Upper lobe of right lung (tissue), 1 donor: ENCODE results near the gene UTF1. TPM values are rescaled to one million over a fixed set of nuclear protein-coding genes. Genes with fewer than 3 reads are reported as not detected.
A peak's percentile ranks its signal among the peaks of the same experiment; 100 is the strongest.

ENCODE experiments used
- ATAC-seq: fragments of 200-7000 bp; cut with Tn5 transposase; one replicate; pipeline ENCODE4 v1.9.1; 2020; ENCODE audit warnings: mild to moderate bottlenecking, moderate library complexity
- DNase-seq: peaks from one replicate; pipeline ENCODE4 v3.0.0-alpha.2; 2020
- H3K27ac ChIP-seq: fragments of 200-600 bp; one replicate; pipeline ENCODE4 v1.8.0; 2022
- H3K27me3 ChIP-seq: fragments of 200-600 bp; one replicate; pipeline ENCODE4 v1.8.0; 2022; ENCODE audit warnings: mild to moderate bottlenecking
- H3K36me3 ChIP-seq: fragments of 200-600 bp; one replicate; pipeline ENCODE4 v1.8.0; 2022
- H3K4me1 ChIP-seq: fragments of 200-600 bp; one replicate; pipeline ENCODE4 v1.8.0; 2022
- H3K4me3 ChIP-seq: fragments of 200-600 bp; one replicate; pipeline ENCODE4 v1.8.0; 2022; ENCODE audit warnings: mild to moderate bottlenecking
- H3K9me3 ChIP-seq: fragments of 200-600 bp; one replicate; pipeline ENCODE4 v1.8.0; 2022
- intact Hi-C: fragments of 100-400 bp; cut with DNase I; formaldehyde crosslinking; loops from one replicate; pipeline ENCODE4 v1.11.0; 2022
- total RNA-seq: library from RNA; stranded (reverse); fragmentation: NEBNext Ultra II Directional; extraction: Animal tissue kit (Norgen Biotek cat#: 25700); gene quantifications from one replicate; pipeline ENCODE4 v1.2.1, GENCODE V29; 2021
- TF ChIP-seq, protein P1 (sequence below): fragments of 200-600 bp; IDR thresholded peaks from one replicate; pipeline ENCODE4 v1.8.0; 2022; ENCODE audit warnings: antibody characterized with exemption
- donor health status: DM: no; HTN: yes; CAD: no; lungs with severe emphysema.

UTF1 gene
- total RNA-seq, 1 donor from 2014 or later, result not detected

DNA sequence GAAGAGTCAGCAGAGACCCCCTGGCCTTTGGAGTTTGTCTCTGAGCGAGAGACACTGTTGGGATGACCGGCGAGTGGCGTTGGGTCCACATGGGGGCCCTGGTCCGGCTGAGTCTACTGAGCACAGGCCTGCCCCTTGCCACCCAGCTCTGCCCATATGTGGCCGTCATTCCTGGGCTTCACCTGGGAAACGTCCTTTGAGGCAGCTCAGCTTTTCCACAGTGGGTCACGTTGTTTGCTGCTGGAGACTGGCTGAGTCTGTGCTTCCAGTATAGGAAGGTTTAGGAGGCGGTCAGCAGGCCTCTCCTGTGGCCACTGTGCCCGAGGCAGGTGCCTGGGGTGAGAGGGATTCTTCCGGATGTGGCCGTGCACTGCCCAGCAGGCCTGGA lies 29.6 kb downstream of the UTF1 start:
- Histone ChIP-seq H3K4me3 (no peak overlapping the region), H3K27ac (peak overlapping the region; percentile 86), H3K9me3 (no peaks in the 10 kb centered on the region), H3K4me1 (peaks cover 52% of the 10 kb centered on the region), H3K27me3 (no peaks in the 10 kb centered on the region), H3K36me3 (no peaks in the 10 kb centered on the region)
- TF ChIP-seq, protein P1, sequence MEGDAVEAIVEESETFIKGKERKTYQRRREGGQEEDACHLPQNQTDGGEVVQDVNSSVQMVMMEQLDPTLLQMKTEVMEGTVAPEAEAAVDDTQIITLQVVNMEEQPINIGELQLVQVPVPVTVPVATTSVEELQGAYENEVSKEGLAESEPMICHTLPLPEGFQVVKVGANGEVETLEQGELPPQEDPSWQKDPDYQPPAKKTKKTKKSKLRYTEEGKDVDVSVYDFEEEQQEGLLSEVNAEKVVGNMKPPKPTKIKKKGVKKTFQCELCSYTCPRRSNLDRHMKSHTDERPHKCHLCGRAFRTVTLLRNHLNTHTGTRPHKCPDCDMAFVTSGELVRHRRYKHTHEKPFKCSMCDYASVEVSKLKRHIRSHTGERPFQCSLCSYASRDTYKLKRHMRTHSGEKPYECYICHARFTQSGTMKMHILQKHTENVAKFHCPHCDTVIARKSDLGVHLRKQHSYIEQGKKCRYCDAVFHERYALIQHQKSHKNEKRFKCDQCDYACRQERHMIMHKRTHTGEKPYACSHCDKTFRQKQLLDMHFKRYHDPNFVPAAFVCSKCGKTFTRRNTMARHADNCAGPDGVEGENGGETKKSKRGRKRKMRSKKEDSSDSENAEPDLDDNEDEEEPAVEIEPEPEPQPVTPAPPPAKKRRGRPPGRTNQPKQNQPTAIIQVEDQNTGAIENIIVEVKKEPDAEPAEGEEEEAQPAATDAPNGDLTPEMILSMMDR, result no peak
- intact Hi-C loops, result no loop called here
- no peak for ATAC-seq
- no peak for DNase-seq

DNA sequence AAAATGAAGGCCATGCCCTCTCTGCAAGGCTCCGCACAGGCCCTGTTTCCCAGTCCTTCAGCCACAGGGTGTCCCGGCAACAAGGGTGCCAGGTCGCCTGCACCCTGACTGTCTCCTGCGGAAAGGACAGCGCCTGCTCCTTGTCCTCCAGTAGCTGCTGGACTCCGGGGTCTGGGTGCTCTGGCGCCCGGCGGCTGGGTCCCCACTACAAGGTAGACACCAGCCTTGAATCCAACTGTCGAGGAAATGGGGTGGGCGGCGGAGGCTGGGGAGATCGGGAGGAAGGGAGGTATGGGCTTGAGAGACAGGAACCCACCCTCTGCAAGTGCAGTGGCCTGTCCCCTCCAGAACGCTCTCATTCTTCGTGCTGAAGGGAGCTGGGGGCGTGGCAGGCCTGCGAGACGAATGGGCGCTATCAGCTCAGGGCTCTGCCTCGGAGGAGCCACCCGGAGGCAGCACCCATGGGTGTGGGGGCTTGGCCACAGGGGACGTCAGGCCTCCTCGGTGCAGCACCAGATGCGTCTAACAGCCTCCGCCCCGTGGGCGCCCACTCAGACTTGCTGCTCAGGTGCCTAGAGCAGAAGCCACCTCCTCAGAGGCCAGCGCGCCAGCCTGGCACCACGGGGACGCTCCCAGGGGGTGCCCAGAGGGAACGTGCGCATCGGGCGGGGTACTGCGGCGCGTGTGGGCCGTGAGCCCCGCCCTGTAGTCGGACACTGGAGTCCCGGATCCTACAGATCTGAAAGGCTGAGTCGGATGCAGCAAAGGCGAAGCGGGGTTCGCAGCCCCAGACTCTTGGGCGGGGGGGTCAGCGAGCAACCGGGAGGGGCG lies 31.1 kb downstream of the UTF1 start:
- Histone ChIP-seq H3K27ac (peak overlapping the region; percentile 95), H3K36me3 (no peaks in the 10 kb centered on the region), H3K27me3 (no peaks in the 10 kb centered on the region), H3K4me1 (peaks cover 52% of the 10 kb centered on the region), H3K9me3 (no peaks in the 10 kb centered on the region), H3K4me3 (peak overlapping the region; percentile 65)
- intact Hi-C loops, result no loop called here
- ATAC-seq (peak; percentile 58), DNase-seq (peak; percentile 88)
- TF ChIP-seq, protein P1, result no peak

DNA sequence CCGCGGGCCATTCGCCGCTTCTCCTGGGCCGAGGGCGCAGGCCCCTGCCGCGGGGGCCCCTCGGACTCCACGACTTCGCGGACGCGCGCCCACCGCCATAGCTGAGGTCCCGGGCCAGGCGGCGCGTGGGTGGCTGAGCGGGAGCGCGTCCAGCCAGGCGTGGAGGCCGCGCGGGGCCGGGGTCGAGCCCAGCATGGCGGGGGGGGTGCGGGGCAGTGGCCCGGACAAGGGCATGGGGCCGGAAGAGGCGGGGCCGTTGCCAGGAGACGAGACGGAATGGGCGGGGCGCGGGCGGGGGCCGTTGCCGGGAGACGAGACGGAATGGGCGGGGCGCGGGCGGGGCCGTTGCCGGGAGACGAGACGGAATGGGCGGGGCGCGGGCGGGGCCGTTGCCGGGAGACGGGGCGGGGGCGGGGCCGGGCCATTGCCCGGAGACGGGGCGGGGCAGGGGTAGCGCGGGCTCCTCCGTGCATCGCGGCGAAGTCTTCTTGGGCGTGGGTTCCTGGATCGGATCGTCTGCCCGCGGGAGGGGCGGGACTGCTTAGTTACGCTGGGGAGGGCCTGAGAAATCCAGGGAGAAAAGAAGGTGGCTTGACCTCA lies 31.8 kb downstream of the UTF1 start:
- Histone ChIP-seq H3K4me1 (peaks cover 52% of the 10 kb centered on the region), H3K9me3 (no peaks in the 10 kb centered on the region), H3K36me3 (no peaks in the 10 kb centered on the region), H3K4me3 (peak overlapping the region; percentile 65), H3K27ac (peak overlapping the region; percentile 95), H3K27me3 (no peaks in the 10 kb centered on the region)
- DNase-seq, result peak; percentile 95
- intact Hi-C loops, result no loop called here
- TF ChIP-seq, protein P1, result no peak
- peak; percentile 82 for ATAC-seq

DNA sequence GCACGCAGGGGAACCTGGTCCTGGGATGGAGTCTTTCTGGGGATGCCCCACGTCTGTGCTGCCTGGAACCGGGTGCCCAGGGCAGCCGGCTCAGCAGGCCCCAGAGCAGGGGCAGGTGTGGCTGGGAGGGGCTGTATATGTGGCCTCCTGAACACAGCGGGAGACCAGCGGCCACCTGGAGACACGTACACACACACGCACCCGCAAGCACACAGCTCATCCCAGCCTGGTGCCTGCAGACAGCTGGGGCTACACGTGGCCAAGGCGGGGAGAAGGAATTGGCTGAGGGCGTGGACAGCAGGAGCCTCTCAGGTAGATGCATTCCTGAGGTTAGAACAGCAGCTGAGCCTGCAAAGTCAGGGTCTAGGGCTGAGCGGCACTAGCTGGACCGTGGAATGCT lies 32.7 kb downstream of the UTF1 start:
- TF ChIP-seq, protein P1, result no peak
- intact Hi-C loops, result no loop called here
- Histone ChIP-seq H3K4me1 (peaks cover 45% of the 10 kb centered on the region), H3K27ac (no peak overlapping the region), H3K36me3 (no peaks in the 10 kb centered on the region), H3K27me3 (no peaks in the 10 kb centered on the region), H3K9me3 (no peaks in the 10 kb centered on the region), H3K4me3 (peak overlapping the region; percentile 38)
- DNase-seq (no peak), ATAC-seq (no peak)

DNA sequence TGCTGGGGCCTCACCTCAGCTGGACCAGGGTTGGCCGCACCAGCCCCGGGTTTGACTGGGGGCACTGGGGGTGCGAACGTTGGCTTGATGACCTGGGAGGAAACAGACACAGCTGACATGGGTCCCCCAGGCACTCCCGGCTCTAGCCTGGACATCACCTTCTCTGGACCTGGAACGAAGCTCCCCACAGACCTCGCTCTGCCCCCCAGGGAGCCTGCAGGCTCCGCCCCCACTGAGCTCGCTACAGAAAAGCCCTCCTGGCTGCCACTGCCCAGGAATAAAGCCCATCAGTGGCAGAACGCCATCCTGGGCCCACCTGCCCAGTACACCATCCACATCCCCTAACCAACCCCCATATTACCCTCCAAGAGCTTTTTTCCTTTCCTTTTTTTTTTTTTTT lies 33.7 kb downstream of the UTF1 start:
- intact Hi-C loops, result no loop called here
- Histone ChIP-seq H3K27ac (no peak overlapping the region), H3K4me3 (no peak overlapping the region), H3K9me3 (no peaks in the 10 kb centered on the region), H3K4me1 (peaks cover 36% of the 10 kb centered on the region), H3K36me3 (no peaks in the 10 kb centered on the region), H3K27me3 (no peaks in the 10 kb centered on the region)
- TF ChIP-seq, protein P1, result no peak
- DNase-seq (no peak), ATAC-seq (no peak)
